NOMO-1 treated with DMSO at 0.1 percent for 48 hours (cell line): ENCODE results near the gene ZDHHC22.
"Not testable (repeated sequence)": the region's sequence is repeated elsewhere in the genome, so short reads cannot be mapped to it uniquely, and the experiment has no call there.

Source experiments
- DNase-seq: peaks from one replicate; lab custom pipeline; 2025; ENCODE audit not compliant: unreplicated experiment; lab: John Stamatoyannopoulos, UW

The ZDHHC22 gene, protein sequence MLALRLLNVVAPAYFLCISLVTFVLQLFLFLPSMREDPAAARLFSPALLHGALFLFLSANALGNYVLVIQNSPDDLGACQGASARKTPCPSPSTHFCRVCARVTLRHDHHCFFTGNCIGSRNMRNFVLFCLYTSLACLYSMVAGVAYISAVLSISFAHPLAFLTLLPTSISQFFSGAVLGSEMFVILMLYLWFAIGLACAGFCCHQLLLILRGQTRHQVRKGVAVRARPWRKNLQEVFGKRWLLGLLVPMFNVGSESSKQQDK

DNA sequence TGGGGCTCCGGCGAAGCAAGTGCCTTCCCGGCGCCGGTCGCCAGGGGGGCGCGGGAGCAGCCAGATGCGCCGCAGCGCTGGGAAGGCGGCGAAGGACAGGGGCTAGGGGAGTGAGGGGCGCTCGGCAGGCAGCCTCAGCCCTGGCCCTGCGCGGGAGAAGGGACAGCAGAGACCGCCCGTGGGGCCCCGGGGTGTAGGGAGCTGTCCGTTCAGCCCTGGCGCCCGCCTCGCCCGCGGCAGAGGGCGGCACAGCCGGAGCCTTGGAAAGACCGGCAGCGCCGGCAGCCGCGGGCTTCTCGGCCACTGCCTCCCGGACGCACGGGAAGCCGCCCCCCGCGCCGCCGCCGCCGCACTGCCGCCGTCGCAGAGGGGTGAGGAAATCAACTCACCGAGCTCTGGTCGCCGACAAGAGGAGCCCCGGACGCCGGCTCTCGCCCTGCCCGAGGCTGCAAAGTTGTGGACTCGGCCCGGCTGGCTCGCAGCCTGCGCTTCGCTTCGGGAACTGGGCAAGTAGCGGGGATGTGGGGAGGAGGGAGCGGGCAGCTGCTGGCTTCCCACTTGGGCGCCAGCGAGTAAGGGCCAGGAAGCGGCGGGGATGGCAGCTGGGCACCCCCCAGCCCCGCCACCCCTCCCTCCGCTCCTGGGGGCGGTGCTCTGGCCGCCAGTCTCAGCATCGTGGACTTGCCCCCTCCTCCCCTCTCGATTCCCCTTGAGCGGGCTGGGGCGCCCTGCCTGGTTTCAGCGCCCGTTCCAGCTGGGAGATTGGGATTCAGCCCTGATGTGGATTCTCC lies at the start of gene ZDHHC22:
ZDHHC22 (minus strand) TSS at position 578 of the 791 bp plus-strand sequence. CDS start 2,053 bp downstream, outside the sequence.
- no peak for DNase-seq

DNA sequence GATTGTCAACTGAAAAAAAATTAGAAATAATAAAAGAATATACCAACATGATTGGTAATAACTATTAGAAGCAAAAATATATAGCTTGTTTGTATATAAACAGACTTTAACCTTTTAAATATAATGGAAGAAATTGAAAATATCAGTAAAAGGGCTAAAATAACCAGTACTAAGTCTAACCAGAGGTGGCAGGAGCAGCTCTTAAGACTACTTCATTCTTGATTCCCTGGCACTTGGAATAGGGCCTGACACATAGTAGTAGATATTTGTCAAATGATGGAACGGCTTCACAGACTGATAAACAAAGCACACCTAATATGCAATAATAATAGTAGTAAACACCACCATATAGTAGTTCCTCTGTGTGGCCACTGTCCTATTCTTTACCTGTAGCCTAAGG lies 49.4 kb upstream of the ZDHHC22 start:
- DNase-seq: no peak

DNA sequence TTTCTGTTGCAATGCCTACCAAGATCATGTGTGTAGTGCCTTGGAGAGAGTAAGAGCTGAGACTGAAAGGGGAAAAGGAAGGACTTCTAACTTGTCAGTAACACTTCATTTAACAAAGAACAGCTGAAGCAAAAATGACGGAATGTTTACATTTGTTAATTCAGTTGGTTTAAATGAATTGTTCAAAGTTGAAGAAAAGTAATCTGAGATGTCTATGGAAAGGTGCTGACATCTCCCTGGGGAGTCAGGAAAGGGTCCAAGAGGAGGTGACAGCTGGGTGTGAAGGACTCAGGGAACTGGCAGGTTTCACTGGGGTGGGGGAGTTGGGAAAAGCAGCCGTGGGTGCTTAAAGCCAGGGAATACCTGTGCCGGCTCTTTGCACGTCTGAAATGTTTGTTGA lies 47.9 kb upstream of the ZDHHC22 start:
- no peak for DNase-seq

DNA sequence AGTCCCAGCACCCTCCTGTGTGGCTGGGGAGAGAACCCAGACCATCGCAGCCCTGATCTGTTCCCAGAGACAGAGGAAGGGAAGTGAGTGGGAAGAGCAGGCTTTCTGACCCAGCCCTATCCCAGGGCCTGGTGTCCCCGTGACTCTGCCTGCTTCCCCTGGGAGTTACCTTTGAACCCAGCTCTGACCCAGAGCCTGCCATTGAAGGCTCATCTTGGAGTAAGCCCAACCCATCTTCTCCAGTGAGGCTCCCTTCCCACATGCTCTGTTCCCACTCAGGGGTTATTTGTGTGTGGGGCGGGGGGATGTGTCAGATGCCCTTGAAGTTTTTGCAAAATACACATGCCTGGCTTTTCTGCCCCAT lies 46.0 kb upstream of the ZDHHC22 start:
- DNase-seq: no peak

DNA sequence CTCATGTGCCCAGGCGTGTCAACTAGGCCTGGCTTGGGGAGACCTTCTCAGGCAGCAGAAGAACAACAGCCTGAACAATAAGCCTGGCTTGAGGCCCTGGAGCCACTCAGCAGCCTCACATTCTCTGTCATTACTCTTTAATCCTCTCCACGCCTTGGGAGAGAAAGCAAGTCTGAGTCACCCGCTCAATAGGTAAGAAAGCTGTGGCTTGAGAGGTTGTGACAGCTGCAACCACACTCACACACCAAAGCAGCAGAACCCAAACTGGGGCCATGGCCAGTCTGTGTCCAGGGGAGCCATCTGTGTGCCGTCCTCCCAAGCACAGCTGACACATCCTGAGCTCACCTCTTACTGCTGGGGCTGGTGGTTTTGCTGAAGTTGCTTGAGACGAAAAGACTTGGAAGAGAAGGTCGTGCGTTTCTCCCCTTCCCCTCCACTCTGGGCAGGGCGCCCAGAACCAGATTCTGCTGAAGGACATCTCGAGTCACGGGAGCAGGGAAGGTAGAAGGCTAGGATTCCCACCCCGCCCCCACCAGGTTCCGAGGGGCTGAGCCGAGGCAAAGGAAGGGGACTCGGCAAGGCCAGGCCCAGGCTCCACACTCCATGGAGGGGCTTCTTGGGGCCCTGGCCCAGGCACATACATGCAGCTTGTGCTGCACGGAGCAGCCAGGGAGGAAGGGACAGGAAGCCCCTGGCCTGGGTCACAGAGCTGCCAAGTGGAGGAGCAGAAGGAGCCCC lies 45.5 kb upstream of the ZDHHC22 start:
- DNase-seq: no peak

DNA sequence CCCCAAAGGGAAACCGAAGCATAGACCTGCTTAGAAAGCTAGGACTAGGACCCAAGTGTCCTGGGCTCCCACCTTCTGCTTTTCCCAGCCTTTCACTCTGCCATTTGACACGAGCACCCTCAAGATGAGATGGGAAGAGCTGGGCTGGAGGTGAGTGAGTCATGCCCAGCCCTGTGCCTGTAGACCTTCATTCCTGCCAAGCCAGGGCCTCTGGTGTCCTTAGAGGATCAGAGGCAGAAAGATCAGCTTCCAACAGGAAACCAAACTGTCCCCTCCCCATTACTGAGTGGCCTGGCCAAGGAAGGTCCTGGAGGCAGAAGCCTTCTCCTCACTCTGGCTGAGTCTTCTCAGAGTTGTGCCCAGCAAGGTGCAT lies 43.5 kb upstream of the ZDHHC22 start:
- no peak for DNase-seq

DNA sequence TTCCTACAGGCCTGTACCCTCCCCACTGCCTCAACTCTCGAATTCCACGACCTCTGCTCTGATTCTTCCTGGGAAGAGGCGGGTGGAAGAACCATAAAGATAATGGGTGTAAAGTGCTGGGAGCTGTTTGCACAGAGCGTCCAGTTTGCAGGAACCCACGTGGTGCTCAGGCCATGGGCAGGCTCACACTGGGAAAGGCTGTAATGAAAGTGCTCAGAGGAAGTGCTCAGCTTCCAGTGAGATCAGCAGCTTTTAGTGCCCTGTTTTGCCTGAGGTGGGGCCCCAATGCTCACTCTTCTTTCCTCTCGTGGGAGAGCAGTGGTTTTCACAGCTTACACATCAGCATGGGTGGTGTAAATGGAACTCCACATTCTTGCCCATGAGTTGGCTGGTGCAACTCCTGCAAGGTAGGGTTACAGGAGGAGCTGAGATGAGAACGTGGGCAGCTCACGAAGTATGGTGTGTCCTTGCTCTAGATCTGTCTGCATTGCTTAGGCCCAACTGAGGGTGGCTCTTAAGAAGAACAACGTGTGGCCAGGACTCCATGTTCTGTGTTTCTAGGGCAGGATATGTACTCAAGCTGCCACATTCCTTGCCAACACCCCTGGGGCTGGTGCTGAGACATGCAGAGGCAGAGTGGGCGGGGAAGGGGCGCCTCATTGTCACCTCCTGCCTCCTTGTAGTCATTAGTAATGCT lies 43.0 kb upstream of the ZDHHC22 start:
- no peak for DNase-seq

DNA sequence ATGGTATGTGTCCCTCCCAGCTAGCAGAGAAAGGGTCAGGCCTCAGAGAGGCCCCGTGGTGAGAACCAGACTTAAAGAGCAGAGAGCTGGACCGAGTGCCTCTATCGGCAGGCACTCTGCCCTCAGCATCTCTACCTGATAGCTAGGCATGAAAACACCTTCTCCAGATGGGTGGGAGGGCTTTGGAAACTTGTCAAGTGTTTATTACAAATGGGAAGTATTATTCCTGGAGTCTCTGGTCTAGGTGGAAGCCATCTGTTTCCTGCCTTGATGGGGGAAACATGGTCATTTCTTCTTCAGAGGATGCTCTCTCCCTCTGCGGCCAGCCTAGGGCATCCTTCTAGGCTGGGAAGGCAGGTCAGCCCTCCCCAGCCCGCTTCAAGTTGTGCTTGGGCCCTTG lies 42.3 kb upstream of the ZDHHC22 start:
- no peak for DNase-seq

DNA sequence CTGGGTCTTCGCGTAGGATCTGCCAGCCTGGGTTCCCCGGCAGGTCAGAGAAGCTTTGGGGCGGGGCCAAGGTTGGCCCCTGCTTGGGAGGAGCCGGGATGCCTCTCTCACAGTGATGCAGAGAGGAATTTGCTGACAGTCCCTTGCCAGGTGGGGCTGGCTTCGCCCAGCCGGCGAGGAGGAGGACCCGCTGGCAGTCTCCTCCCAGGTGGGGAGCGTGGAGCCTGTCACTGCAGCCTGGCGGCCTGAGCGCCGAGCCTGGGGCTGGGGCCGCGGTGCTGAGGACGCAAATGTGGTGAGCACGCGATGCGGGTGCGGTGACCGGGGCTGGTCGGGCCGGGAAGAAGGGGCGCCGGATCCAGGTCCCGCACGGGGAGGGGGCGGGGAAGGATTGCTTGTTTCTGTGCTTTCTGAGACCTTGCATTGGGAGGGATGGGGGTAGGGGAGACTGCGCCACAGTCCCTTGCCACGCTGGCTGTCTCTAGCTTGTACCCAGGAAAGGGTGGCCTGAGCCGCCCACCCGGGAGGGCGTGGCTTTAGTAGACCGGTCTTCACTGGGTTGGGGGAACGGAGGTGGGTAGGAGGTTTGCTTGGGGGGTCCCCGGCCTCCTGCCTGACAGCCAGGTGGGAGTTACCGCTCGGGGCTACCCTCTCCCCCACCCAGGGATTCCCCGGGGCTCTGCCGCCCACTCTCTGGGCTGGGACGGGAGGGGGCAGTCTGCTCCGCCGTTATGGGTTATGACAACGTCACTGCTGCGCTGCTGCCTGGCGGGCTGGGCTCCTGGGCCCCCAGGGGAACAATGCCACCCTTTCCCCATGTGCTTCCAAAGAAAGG lies 40.2 kb upstream of the ZDHHC22 start, which contains the start of gene TMEM63C:
TMEM63C (plus strand) TSS at position 196 of the 835 bp plus-strand sequence. CDS start 37,016 bp downstream, outside the sequence.
- DNase-seq: peak; percentile 84

DNA sequence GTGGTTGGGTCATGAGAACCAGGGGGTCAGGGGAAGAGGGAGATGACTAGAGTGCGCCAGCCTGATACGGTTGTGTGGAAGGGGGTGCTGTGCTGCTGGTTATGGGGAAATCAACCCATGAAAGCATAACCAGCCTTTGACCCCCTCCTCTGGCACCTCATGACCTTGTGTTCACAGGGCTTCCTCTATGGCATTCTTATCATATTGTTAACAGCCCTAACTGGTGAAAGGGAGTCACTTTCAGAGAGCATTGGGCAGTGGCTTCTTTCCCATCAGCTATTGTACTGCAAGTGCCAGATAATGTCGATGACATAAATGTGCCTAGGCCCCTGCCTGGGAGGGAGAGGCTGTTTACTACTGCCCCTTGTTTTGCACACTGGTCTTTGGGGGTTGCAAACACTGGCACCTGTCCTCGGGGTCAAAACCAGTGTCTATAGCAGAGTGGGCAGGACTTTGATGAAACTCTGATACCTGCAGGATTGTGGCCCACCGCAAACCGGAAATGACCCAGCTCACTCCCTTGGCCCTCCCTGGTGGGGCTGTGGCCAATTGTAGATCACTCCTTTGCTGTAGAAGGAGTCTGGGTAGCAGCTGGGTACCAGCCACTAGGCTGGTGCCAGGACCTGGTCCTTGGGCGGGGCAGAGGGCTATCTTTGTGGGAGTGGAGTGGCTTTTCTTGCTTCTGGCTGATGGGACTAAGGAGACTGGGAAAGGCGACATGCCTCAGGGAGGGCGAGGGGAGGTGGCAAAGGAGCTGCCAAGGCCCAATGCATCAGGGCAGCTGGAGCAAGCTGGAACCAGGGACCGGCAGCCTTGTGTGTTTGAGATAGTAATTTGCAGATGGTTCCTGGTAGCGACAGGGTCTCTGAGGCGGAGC lies 39.4 kb upstream of the ZDHHC22 start:
- DNase-seq: no peak

DNA sequence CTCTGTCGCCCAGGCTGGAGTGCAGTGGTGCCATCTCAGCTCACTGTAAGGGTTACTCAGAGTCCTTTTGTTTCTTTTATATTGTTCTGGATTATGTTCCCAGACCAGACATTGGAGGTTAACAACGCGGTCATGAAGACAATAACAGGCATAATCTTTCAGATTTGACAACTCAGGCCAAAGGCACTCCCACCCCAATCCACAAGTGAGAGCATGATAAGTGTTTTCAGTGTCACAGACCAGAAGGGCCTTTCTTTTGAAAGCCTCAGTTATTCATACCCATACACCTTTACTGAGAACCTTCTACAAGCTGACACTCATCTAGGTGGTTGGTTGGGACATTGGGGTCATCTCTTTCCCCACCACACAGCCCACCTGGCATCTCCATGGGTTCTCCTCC lies 37.1 kb upstream of the ZDHHC22 start:
- DNase-seq: no peak

DNA sequence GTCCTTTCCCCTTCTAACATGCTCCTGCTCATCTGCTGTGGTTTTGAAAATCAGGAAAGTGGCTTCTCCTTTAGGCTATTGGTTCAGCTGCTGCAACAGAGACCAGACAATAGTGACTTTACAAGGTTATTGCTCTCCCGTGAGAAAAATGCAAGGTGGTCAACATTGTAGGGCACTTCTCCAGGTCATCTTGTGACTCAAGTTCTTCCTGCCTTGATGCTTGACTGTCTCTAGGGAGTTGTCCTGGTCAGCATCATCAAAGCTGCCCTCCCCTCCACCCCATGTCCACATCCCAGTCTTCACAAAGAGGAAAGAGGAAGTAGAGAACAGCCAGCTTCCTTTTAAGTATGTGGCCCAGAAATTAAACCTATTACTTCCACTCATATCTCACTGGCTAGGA lies 36.1 kb upstream of the ZDHHC22 start:
- peak; percentile 39 for DNase-seq

DNA sequence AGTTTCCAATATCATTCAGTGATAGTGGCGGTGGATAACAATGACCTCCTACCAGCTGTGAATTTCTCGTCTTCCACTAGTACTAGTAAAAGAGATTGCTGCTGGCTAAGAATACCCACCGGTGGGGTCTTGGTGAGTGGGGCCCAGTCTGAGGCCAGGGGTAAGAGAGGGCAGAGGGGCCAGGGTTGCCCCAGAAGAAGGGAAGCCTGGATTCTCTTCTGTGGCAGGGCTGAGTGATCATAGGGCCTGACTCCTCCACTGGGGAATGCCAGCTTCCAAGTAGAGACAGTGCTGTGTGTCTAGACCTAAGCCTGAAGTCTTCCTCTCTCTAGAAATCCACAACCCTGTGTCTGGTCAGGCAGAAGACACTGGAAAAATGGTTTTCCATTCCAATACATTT lies 34.3 kb upstream of the ZDHHC22 start:
- no peak for DNase-seq

DNA sequence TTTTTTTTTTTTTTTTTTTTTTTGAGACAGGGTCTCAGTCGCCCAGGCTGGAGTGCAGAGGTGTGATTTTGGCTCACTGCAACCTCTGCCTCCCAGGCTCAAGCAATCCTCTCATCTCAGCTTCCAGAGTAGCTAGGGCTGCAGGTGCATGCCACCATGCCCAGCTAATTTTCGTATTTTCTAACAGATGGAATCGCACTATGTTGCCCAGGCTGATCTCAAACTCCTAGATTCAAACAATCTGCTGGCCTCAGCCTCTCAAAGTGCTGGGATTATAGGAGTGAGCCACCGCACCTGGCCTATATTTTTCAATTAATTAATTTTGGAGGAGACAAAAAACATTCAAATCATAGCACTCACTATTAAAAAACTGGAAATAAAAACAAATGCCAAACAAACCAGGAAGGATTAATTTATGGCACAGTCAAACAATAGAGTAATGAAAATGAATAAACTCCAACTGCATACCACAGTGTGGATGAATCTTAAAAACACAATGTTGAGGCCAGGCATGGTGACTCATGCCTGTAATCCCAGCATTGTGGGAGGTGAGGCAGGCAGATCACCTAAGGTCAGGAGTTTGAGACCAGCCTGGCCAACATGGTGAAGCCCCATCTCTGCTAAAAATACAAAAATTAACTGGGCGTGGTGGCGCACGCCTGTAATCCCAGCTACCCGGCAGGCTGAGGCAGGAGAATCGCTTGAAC lies 32.5 kb upstream of the ZDHHC22 start:
- not testable (repeated sequence) for DNase-seq

DNA sequence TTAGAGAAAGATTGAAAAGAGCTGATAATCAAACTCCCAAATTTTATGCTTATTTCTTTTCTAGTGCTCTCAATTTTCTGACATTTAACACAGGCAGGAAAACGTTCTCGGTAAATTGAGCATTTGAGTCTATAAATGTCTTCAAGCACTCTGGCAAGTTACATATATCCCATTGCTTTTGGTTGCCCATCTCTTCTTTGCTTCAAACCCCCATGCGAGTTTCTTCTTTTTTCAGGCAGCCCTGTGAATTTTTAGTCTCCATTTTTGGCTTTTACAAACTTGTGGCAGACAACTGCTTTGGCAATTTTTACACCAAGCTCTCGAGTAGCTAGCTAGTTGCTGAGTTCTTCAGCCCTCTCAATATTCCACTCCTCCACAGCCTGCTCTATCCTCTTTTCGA lies 31.3 kb upstream of the ZDHHC22 start:
- no peak for DNase-seq

DNA sequence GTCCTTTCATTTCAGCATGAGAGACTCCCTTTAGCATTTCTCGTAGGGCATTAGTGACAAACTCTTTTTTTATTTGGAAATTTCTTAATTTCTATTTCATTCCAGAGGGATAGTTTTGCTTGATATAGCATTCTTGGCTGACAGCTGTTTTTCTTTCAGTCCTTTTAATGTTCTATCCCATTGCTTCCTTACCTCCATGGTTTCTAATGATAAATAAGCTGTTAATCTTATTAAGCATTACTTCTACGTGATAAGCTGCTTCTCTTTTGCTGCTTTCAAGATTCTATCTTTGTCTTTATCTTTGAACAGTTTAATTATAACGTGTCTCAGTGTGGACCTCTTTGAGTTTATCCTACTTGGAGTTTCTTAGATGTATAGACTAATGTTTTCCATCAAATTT lies 28.5 kb upstream of the ZDHHC22 start:
- no peak for DNase-seq

DNA sequence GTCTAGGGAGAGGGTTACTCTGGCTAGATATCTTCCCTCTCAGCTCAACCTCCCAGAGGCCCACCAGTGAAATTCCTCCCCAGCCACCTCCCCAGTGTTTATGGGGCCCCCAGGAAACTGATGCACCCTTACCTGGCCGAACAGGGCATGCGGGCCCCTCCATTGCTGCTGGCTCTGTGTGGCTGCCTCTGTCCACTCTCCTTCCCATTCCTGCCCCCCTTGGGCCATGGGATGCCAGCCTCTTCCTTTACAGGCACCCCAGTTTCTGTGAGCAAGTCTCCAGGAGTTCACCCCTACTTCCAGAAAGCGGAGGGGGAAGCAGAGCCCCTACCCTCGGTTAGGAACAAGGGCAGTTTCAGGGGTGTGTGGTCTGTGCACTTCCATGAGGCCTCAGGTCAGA lies 19.4 kb upstream of the ZDHHC22 start:
- no peak for DNase-seq

DNA sequence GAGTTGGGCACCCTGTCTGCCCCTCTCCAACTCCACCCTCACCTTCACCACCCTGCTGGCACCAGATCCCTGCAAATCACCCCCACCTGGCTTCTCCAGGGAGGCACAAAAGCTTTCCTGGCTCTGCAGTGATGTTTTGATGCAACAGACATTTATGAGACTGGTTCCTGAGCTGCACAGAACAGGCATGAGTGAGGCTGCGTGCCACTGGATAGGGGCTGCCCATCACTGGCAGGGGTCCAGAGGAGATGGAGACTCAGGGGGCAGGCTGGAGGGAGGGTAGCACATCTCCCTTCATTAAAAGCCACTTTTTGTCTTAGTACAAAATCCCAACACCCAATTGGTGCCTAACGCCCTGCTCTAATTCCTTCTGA lies 17.3 kb upstream of the ZDHHC22 start:
- no peak for DNase-seq
